ENCODE data around the gene VAMP7. TPM values are rescaled to one million over a fixed set of nuclear protein-coding genes. Genes with fewer than 3 reads are reported as not detected.
"Not testable (repeated sequence)": the region's sequence is repeated elsewhere in the genome, so short reads cannot be mapped to it uniquely, and the experiment has no call there.

VAMP7 gene
- total and polyA plus RNA-seq, 5 donors from 2014 or later, result 24.8 to 71.1 (median 60.2) TPM

- H3K27ac ChIP-seq (ENCODE audit: insufficient read depth, low read length, poor library complexity, severe bottlenecking), result no peak overlapping the region
- no peak overlapping the region for H3K4me3 Mint-ChIP-seq
- peaks cover 6% of the 10 kb centered on the region for H3K36me3 Mint-ChIP-seq
- H3K27me3 ChIP-seq (ENCODE audit: control insufficient read depth, insufficient read depth, low read length), result no peaks in the 10 kb centered on the region
- H3K4me1 ChIP-seq (ENCODE audit: control insufficient read depth, insufficient read depth, low read length, poor library complexity, severe bottlenecking), result peaks cover 5% of the 10 kb centered on the region
- H3K36me3 ChIP-seq (ENCODE audit: control insufficient read depth, insufficient read depth, low read length), result peaks cover 22% of the 10 kb centered on the region
- no peak overlapping the region for H3K27ac Mint-ChIP-seq
- no peaks in the 10 kb centered on the region for H3K9me3 ChIP-seq (ENCODE audit: control insufficient read depth in 2 of 2, low read length in 2 of 2)
- H3K9me3 Mint-ChIP-seq, result peaks cover 0 to 4% (median 0%) of the 10 kb centered on the region in 7 donors
- DNase-seq (no peak), ATAC-seq (ENCODE audit: low read depth in 2 of 2) (no peak)
- H3K4me1 Mint-ChIP-seq, result peaks cover 10 to 54% (median 24%) of the 10 kb centered on the region in 4 donors
- no peak overlapping the region for H3K4me3 ChIP-seq (ENCODE audit: low read depth, low read length)
- H3K27me3 Mint-ChIP-seq, result no peaks in the 10 kb centered on the region
Measured at GRCh38 chrX:155888139-155888538, 7.0 kb downstream of the VAMP7 start.

GRCh38 chrX:155889328-155889727, 8.2 kb downstream of the VAMP7 start:
- Histone ChIP-seq H3K36me3 (ENCODE audit: control insufficient read depth, insufficient read depth, low read length) (peaks cover 26% of the 10 kb centered on the region), H3K27ac (ENCODE audit: insufficient read depth, low read length, poor library complexity, severe bottlenecking) (no peak overlapping the region), H3K4me3 (ENCODE audit: low read depth, low read length) (no peak overlapping the region), H3K9me3 (ENCODE audit: control insufficient read depth in 2 of 2, low read length in 2 of 2) (no peaks in the 10 kb centered on the region), H3K4me1 (ENCODE audit: control insufficient read depth, insufficient read depth, low read length, poor library complexity, severe bottlenecking) (peaks cover 4% of the 10 kb centered on the region), H3K27me3 (ENCODE audit: control insufficient read depth, insufficient read depth, low read length) (no peaks in the 10 kb centered on the region)
- H3K9me3 Mint-ChIP-seq, result peaks cover 0 to 5% (median 0%) of the 10 kb centered on the region in 7 donors
- H3K27ac Mint-ChIP-seq, result no peak overlapping the region
- no peak for ATAC-seq (ENCODE audit: low read depth in 2 of 2)
- H3K27me3 Mint-ChIP-seq, result no peaks in the 10 kb centered on the region
- peaks cover 13% of the 10 kb centered on the region for H3K36me3 Mint-ChIP-seq
- DNase-seq, result no peak
- H3K4me3 Mint-ChIP-seq, result no peak overlapping the region
- H3K4me1 Mint-ChIP-seq, result peaks cover 10 to 57% (median 29%) of the 10 kb centered on the region in 4 donors

GRCh38 chrX:155891446-155892210, 10.5 kb downstream of the VAMP7 start:
- peaks cover 16% of the 10 kb centered on the region for H3K36me3 Mint-ChIP-seq
- Histone ChIP-seq H3K4me3 (ENCODE audit: low read depth, low read length) (no peak overlapping the region), H3K27ac (ENCODE audit: insufficient read depth, low read length, poor library complexity, severe bottlenecking) (no peak overlapping the region), H3K4me1 (ENCODE audit: control insufficient read depth, insufficient read depth, low read length, poor library complexity, severe bottlenecking) (no peaks in the 10 kb centered on the region), H3K27me3 (ENCODE audit: control insufficient read depth, insufficient read depth, low read length) (no peaks in the 10 kb centered on the region), H3K9me3 (ENCODE audit: control insufficient read depth in 2 of 2, low read length in 2 of 2) (no peaks in the 10 kb centered on the region), H3K36me3 (ENCODE audit: control insufficient read depth, insufficient read depth, low read length) (peaks cover 38% of the 10 kb centered on the region)
- peaks cover 1 to 39% (median 24%) of the 10 kb centered on the region in 4 donors for H3K4me1 Mint-ChIP-seq
- H3K27me3 Mint-ChIP-seq, result no peaks in the 10 kb centered on the region
- peaks cover 0 to 4% (median 0%) of the 10 kb centered on the region in 7 donors for H3K9me3 Mint-ChIP-seq
- ATAC-seq (ENCODE audit: low read depth in 2 of 2), result no peak
- DNase-seq, result no peak
- H3K27ac Mint-ChIP-seq, result no peak overlapping the region
- H3K4me3 Mint-ChIP-seq, result no peak overlapping the region

- no peak overlapping the region for H3K4me3 ChIP-seq (ENCODE audit: low read depth, low read length)
- Mint-ChIP-seq H3K9me3 (peaks cover 0 to 4% (median 0%) of the 10 kb centered on the region in 7 donors), H3K4me3 (no peak overlapping the region), H3K36me3 (peaks cover 14% of the 10 kb centered on the region), H3K27me3 (no peaks in the 10 kb centered on the region), H3K4me1 (peaks cover 0 to 22% (median 16%) of the 10 kb centered on the region in 4 donors), H3K27ac (no peak overlapping the region)
- no peaks in the 10 kb centered on the region for H3K4me1 ChIP-seq (ENCODE audit: control insufficient read depth, insufficient read depth, low read length, poor library complexity, severe bottlenecking)
- H3K9me3 ChIP-seq (ENCODE audit: control insufficient read depth in 2 of 2, low read length in 2 of 2), result no peaks in the 10 kb centered on the region
- H3K36me3 ChIP-seq (ENCODE audit: control insufficient read depth, insufficient read depth, low read length), result peaks cover 43% of the 10 kb centered on the region
- no peak for ATAC-seq (ENCODE audit: low read depth in 2 of 2)
- H3K27me3 ChIP-seq (ENCODE audit: control insufficient read depth, insufficient read depth, low read length), result no peaks in the 10 kb centered on the region
- no peak for DNase-seq
- no peak overlapping the region for H3K27ac ChIP-seq (ENCODE audit: insufficient read depth, low read length, poor library complexity, severe bottlenecking)
Measured at GRCh38 chrX:155893521-155893920, 12.4 kb downstream of the VAMP7 start.

GRCh38 chrX:155896512-155896911, 15.4 kb downstream of the VAMP7 start:
- Mint-ChIP-seq H3K4me3 (no peak overlapping the region), H3K27me3 (no peaks in the 10 kb centered on the region), H3K27ac (peak overlapping the region in 1 of 3 donors; percentile 66), H3K9me3 (peaks cover 0 to 4% (median 0%) of the 10 kb centered on the region in 7 donors), H3K36me3 (peaks cover 24% of the 10 kb centered on the region), H3K4me1 (peaks cover 0 to 17% (median 10%) of the 10 kb centered on the region in 4 donors)
- Histone ChIP-seq H3K9me3 (ENCODE audit: control insufficient read depth in 2 of 2, low read length in 2 of 2) (no peaks in the 10 kb centered on the region), H3K27me3 (ENCODE audit: control insufficient read depth, insufficient read depth, low read length) (no peaks in the 10 kb centered on the region), H3K27ac (ENCODE audit: insufficient read depth, low read length, poor library complexity, severe bottlenecking) (no peak overlapping the region), H3K4me1 (ENCODE audit: control insufficient read depth, insufficient read depth, low read length, poor library complexity, severe bottlenecking) (no peaks in the 10 kb centered on the region), H3K4me3 (ENCODE audit: low read depth, low read length) (no peak overlapping the region), H3K36me3 (ENCODE audit: control insufficient read depth, insufficient read depth, low read length) (peaks cover 62% of the 10 kb centered on the region)
- ATAC-seq (ENCODE audit: low read depth in 2 of 2), result no peak
- no peak for DNase-seq

GRCh38 chrX:155899366-155899765, 18.2 kb downstream of the VAMP7 start:
- no peaks in the 10 kb centered on the region for H3K27me3 Mint-ChIP-seq
- Histone ChIP-seq H3K27ac (ENCODE audit: insufficient read depth, low read length, poor library complexity, severe bottlenecking) (no peak overlapping the region), H3K9me3 (ENCODE audit: control insufficient read depth in 2 of 2, low read length in 2 of 2) (no peaks in the 10 kb centered on the region), H3K36me3 (ENCODE audit: control insufficient read depth, insufficient read depth, low read length) (peaks cover 49% of the 10 kb centered on the region), H3K27me3 (ENCODE audit: control insufficient read depth, insufficient read depth, low read length) (no peaks in the 10 kb centered on the region), H3K4me3 (ENCODE audit: low read depth, low read length) (no peak overlapping the region), H3K4me1 (ENCODE audit: control insufficient read depth, insufficient read depth, low read length, poor library complexity, severe bottlenecking) (no peaks in the 10 kb centered on the region)
- H3K4me1 Mint-ChIP-seq, result peaks cover 0 to 3% (median 2%) of the 10 kb centered on the region in 4 donors
- no peak overlapping the region for H3K4me3 Mint-ChIP-seq
- no peaks in the 10 kb centered on the region for H3K9me3 Mint-ChIP-seq
- no peak for ATAC-seq (ENCODE audit: low read depth in 2 of 2)
- peaks cover 19% of the 10 kb centered on the region for H3K36me3 Mint-ChIP-seq
- no peak for DNase-seq
- H3K27ac Mint-ChIP-seq, result no peak overlapping the region

- H3K27me3 ChIP-seq (ENCODE audit: control insufficient read depth, insufficient read depth, low read length), result no peaks in the 10 kb centered on the region
- Mint-ChIP-seq H3K27ac (no peak overlapping the region), H3K9me3 (peaks cover 0 to 5% (median 0%) of the 10 kb centered on the region in 7 donors), H3K4me1 (no peaks in the 10 kb centered on the region), H3K27me3 (no peaks in the 10 kb centered on the region), H3K36me3 (peaks cover 26% of the 10 kb centered on the region), H3K4me3 (no peak overlapping the region)
- no peak overlapping the region for H3K27ac ChIP-seq (ENCODE audit: insufficient read depth, low read length, poor library complexity, severe bottlenecking)
- DNase-seq (no peak), ATAC-seq (ENCODE audit: low read depth in 2 of 2) (no peak)
- no peak overlapping the region for H3K4me3 ChIP-seq (ENCODE audit: low read depth, low read length)
- peaks cover 47% of the 10 kb centered on the region for H3K36me3 ChIP-seq (ENCODE audit: control insufficient read depth, insufficient read depth, low read length)
- no peaks in the 10 kb centered on the region for H3K9me3 ChIP-seq (ENCODE audit: control insufficient read depth in 2 of 2, low read length in 2 of 2)
- H3K4me1 ChIP-seq (ENCODE audit: control insufficient read depth, insufficient read depth, low read length, poor library complexity, severe bottlenecking), result no peaks in the 10 kb centered on the region
Measured at GRCh38 chrX:155900765-155901164, 19.6 kb downstream of the VAMP7 start.

GRCh38 chrX:155907661-155908060, 26.5 kb downstream of the VAMP7 start:
- DNase-seq; H3K27me3 Mint-ChIP-seq; H3K27ac Mint-ChIP-seq; H3K4me1 ChIP-seq (ENCODE audit: control insufficient read depth, insufficient read depth, low read length, poor library complexity, severe bottlenecking); H3K27ac ChIP-seq (ENCODE audit: insufficient read depth, low read length, poor library complexity, severe bottlenecking); ATAC-seq (ENCODE audit: low read depth in 2 of 2); H3K4me3 Mint-ChIP-seq; H3K4me3 ChIP-seq (ENCODE audit: low read depth, low read length); H3K27me3 ChIP-seq (ENCODE audit: control insufficient read depth, insufficient read depth, low read length); H3K9me3 ChIP-seq (ENCODE audit: control insufficient read depth in 2 of 2, low read length in 2 of 2): not testable (repeated sequence)
- peaks cover 2 to 17% (median 6%) of the 10 kb centered on the region in 7 donors for H3K9me3 Mint-ChIP-seq
- peaks cover 0 to 11% (median 4%) of the 10 kb centered on the region in 4 donors for H3K4me1 Mint-ChIP-seq
- peaks cover 55% of the 10 kb centered on the region for H3K36me3 Mint-ChIP-seq
- peaks cover 29% of the 10 kb centered on the region for H3K36me3 ChIP-seq (ENCODE audit: control insufficient read depth, insufficient read depth, low read length)

Measured in CD4-positive, CD25-positive, alpha-beta regulatory T cell (primary cell).